ENCODE measurements around the gene NUP205.

The NUP205 gene

DNA sequence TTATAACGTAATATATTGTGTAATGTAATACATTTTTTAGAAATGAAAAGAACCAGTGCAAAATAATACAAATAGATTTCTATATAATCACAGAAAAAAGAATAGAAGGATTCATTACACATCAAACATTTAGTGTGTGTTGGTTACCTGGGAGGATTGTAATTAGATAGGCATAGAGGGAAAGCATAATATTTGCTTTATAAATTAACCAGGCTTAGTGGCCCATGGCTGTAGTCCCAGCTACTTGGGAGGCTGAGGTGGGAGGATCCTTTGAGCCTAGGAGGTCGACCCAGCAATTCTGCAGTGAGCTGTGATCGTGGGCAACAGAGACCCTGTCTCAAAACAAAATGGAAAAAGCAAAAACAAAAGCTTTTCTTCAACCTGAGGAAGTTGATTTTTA is 42.9 kb upstream of the NUP205 start:
- Histone ChIP-seq H3K4me3 (ENCODE audit: insufficient read length, low read depth) (no peak overlapping the region), H3K36me3 (ENCODE audit: insufficient read depth, insufficient read length, low read length) (no peaks in the 10 kb centered on the region), H3K27me3 (ENCODE audit: insufficient read depth, insufficient read length) (peaks cover 4% of the 10 kb centered on the region), H3K4me1 (ENCODE audit: insufficient read depth, insufficient read length) (no peaks in the 10 kb centered on the region), H3K9me3 (ENCODE audit: insufficient read depth, low read length) (no peaks in the 10 kb centered on the region), H3K9ac (ENCODE audit: insufficient read length, low read depth) (no peak overlapping the region)
- DNase-seq (ENCODE audit: low read depth, low spot score): no peak
- TF ChIP-seq YY1 (IDR thresholded peaks at IDR 0.05; ENCODE audit: insufficient read depth, insufficient read length) (no peak), SUZ12 (IDR thresholded peaks at IDR 0.05; ENCODE audit: extremely low read depth, insufficient read depth, insufficient read length) (no peak), ZNF274 (IDR thresholded peaks at IDR 0.05; ENCODE audit: low read depth, low read length) (no peak)

DNA sequence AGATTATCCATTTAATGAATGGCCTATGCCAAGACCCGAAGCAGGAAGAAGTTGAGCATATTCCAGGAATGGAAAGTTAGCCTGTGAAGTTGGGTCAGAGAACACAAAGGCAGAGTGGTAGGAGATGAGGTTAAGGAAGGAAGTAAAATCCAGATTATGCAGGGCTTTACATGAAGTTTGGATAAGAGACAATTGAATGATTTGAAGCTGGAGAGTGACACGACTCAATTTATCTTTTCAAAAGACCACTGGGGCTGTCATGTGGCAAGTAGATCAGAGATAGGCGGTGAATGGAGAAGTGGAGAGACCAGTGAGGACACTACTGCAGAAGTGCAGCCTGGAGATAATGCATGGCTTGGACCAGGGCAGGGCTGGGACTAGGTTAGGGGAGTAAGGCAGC is 40.7 kb upstream of the NUP205 start:
- no peaks in the 10 kb centered on the region for H3K27me3 ChIP-seq (ENCODE audit: insufficient read depth, insufficient read length)
- no peaks in the 10 kb centered on the region for H3K4me1 ChIP-seq (ENCODE audit: insufficient read depth, insufficient read length)
- no peak overlapping the region for H3K4me3 ChIP-seq (ENCODE audit: insufficient read length, low read depth)
- no peaks in the 10 kb centered on the region for H3K36me3 ChIP-seq (ENCODE audit: insufficient read depth, insufficient read length, low read length)
- H3K9ac ChIP-seq (ENCODE audit: insufficient read length, low read depth): no peak overlapping the region
- TF ChIP-seq SUZ12 (IDR thresholded peaks at IDR 0.05; ENCODE audit: extremely low read depth, insufficient read depth, insufficient read length) (no peak), ZNF274 (IDR thresholded peaks at IDR 0.05; ENCODE audit: low read depth, low read length) (no peak), YY1 (IDR thresholded peaks at IDR 0.05; ENCODE audit: insufficient read depth, insufficient read length) (no peak)
- no peak for DNase-seq (ENCODE audit: low read depth, low spot score)
- H3K9me3 ChIP-seq (ENCODE audit: insufficient read depth, low read length): no peaks in the 10 kb centered on the region

DNA sequence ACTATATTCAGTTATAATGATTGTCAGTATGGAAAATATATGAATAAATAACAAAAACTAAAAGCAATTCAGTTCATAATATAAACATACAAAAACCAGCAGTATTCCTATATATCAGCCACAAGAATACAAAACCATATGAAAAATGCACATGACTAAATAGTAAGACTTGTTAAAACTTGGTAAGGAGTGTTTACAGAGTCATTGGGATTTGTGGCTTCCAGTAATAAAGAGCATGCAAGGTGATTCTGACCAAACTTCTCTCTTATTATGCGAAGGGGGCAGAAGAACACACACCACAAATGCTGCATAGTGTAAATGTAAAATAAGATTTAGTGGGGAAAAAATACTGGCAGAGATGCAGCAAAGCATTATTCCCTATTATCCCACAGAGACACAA is 39.0 kb upstream of the NUP205 start:
- no peaks in the 10 kb centered on the region for H3K9me3 ChIP-seq (ENCODE audit: insufficient read depth, low read length)
- H3K27me3 ChIP-seq (ENCODE audit: insufficient read depth, insufficient read length): no peaks in the 10 kb centered on the region
- no peaks in the 10 kb centered on the region for H3K4me1 ChIP-seq (ENCODE audit: insufficient read depth, insufficient read length)
- H3K36me3 ChIP-seq (ENCODE audit: insufficient read depth, insufficient read length, low read length): no peaks in the 10 kb centered on the region
- H3K4me3 ChIP-seq (ENCODE audit: insufficient read length, low read depth): no peak overlapping the region
- no peak overlapping the region for H3K9ac ChIP-seq (ENCODE audit: insufficient read length, low read depth)
- TF ChIP-seq SUZ12 (IDR thresholded peaks at IDR 0.05; ENCODE audit: extremely low read depth, insufficient read depth, insufficient read length) (no peak), YY1 (IDR thresholded peaks at IDR 0.05; ENCODE audit: insufficient read depth, insufficient read length) (no peak), ZNF274 (IDR thresholded peaks at IDR 0.05; ENCODE audit: low read depth, low read length) (no peak)
- DNase-seq (ENCODE audit: low read depth, low spot score): no peak

DNA sequence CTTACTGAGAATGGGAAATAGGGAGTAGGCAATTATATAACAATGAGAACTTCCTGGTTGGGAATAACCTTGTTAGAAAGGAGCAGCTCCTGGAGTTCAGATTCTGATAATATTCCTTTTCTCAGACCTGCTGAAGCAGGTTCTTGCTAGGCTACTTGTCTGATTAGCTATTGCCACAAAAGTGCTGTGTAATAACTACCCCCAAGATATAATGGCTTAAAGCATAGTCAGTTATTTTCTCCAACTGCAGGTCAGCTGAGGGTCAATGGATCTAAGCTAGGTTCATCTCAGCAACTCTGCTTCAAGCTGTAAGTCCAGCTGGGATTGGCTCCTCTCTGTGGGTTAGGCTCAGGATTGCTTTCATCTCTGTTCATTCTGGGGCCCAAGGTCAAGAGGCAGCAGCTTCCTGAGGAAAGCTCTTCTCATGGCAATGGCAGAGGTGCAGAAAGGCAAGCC is 38.5 kb upstream of the NUP205 start:
- Histone ChIP-seq H3K4me1 (ENCODE audit: insufficient read depth, insufficient read length) (no peaks in the 10 kb centered on the region), H3K9ac (ENCODE audit: insufficient read length, low read depth) (no peak overlapping the region), H3K36me3 (ENCODE audit: insufficient read depth, insufficient read length, low read length) (no peaks in the 10 kb centered on the region), H3K4me3 (ENCODE audit: insufficient read length, low read depth) (no peak overlapping the region), H3K27me3 (ENCODE audit: insufficient read depth, insufficient read length) (no peaks in the 10 kb centered on the region), H3K9me3 (ENCODE audit: insufficient read depth, low read length) (no peaks in the 10 kb centered on the region)
- TF ChIP-seq SUZ12 (IDR thresholded peaks at IDR 0.05; ENCODE audit: extremely low read depth, insufficient read depth, insufficient read length): no peak
- no peak for TF ChIP-seq YY1 (IDR thresholded peaks at IDR 0.05; ENCODE audit: insufficient read depth, insufficient read length)
- no peak for TF ChIP-seq ZNF274 (IDR thresholded peaks at IDR 0.05; ENCODE audit: low read depth, low read length)
- no peak for DNase-seq (ENCODE audit: low read depth, low spot score)

DNA sequence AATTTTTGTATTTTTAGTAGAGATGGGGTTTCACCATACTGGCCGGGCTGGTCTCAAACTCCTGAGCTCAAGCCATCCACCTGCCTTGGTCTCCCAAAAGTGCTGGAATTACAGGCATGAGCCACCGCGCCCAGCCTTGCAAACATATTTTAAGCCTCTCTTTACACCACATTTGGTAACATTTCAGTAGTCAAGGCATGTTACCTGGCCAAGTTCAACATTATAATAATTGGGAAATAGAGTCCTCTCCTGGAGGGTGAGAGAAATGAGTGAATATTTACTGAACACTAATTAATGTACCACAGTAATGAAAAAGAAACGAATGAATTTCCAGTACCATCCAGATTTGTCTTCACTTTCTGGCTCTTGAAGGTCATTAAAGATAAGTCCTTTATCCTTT is 37.8 kb upstream of the NUP205 start:
- no peak for DNase-seq (ENCODE audit: low read depth, low spot score)

DNA sequence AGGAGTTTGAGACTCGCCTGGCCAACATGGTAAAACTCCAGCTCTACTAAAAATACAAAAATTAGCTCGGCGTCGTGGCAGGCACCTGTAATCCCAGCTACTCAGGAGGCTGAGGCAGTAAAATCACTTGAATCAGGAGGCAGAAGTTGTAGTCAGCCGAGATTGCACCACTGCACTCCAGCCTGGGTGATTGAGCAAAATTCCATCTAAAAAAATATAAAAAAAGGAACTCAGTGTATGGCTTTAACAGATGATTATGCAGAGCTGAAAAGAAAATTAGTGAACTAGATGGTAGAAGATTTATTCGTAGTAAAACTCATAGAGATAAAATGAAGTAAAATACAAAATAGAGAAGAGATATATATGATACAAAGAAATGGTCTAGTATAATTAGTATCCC is 35.2 kb upstream of the NUP205 start:
- Histone ChIP-seq H3K4me1 (ENCODE audit: insufficient read depth, insufficient read length) (no peaks in the 10 kb centered on the region), H3K9me3 (ENCODE audit: insufficient read depth, low read length) (no peaks in the 10 kb centered on the region), H3K27me3 (ENCODE audit: insufficient read depth, insufficient read length) (no peaks in the 10 kb centered on the region), H3K36me3 (ENCODE audit: insufficient read depth, insufficient read length, low read length) (no peaks in the 10 kb centered on the region), H3K4me3 (ENCODE audit: insufficient read length, low read depth) (no peak overlapping the region), H3K9ac (ENCODE audit: insufficient read length, low read depth) (no peak overlapping the region)
- no peak for DNase-seq (ENCODE audit: low read depth, low spot score)
- no peak for TF ChIP-seq SUZ12 (IDR thresholded peaks at IDR 0.05; ENCODE audit: extremely low read depth, insufficient read depth, insufficient read length)
- TF ChIP-seq ZNF274 (IDR thresholded peaks at IDR 0.05; ENCODE audit: low read depth, low read length): no peak
- TF ChIP-seq YY1 (IDR thresholded peaks at IDR 0.05; ENCODE audit: insufficient read depth, insufficient read length): no peak

More for the DNA sequence above, 37.8 kb upstream of the NUP205 start:
- no peak for TF ChIP-seq YY1 (IDR thresholded peaks at IDR 0.05; ENCODE audit: insufficient read depth, insufficient read length)
- TF ChIP-seq SUZ12 (IDR thresholded peaks at IDR 0.05; ENCODE audit: extremely low read depth, insufficient read depth, insufficient read length): no peak
- no peak overlapping the region for H3K9ac ChIP-seq (ENCODE audit: insufficient read length, low read depth)
- H3K27me3 ChIP-seq (ENCODE audit: insufficient read depth, insufficient read length): no peaks in the 10 kb centered on the region
- H3K4me3 ChIP-seq (ENCODE audit: insufficient read length, low read depth): no peak overlapping the region
- H3K36me3 ChIP-seq (ENCODE audit: insufficient read depth, insufficient read length, low read length): no peaks in the 10 kb centered on the region
- H3K9me3 ChIP-seq (ENCODE audit: insufficient read depth, low read length): no peaks in the 10 kb centered on the region
- no peaks in the 10 kb centered on the region for H3K4me1 ChIP-seq (ENCODE audit: insufficient read depth, insufficient read length)

DNA sequence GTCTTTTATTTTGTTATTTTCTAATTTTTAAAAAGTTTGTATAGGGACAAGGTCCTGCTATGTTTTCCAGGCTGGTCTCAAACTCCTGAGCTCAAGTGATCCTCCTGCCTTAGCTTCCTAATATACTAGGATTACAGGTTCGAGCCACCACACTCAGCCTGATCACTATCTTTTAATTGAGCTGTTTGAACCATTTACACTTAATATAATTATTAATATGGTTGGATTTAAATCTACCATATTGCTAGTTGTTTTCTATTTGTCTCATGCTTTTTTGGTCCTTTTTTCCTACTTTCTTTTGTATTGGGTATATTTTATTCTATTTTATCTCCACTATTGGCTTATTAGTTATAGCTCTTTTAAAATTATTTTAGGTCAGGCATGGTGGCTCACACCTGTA is 34.6 kb upstream of the NUP205 start:
- TF ChIP-seq ZNF274 (IDR thresholded peaks at IDR 0.05; ENCODE audit: low read depth, low read length) (no peak), SUZ12 (IDR thresholded peaks at IDR 0.05; ENCODE audit: extremely low read depth, insufficient read depth, insufficient read length) (no peak), YY1 (IDR thresholded peaks at IDR 0.05; ENCODE audit: insufficient read depth, insufficient read length) (no peak)
- Histone ChIP-seq H3K4me1 (ENCODE audit: insufficient read depth, insufficient read length) (no peaks in the 10 kb centered on the region), H3K4me3 (ENCODE audit: insufficient read length, low read depth) (no peak overlapping the region), H3K36me3 (ENCODE audit: insufficient read depth, insufficient read length, low read length) (no peaks in the 10 kb centered on the region), H3K27me3 (ENCODE audit: insufficient read depth, insufficient read length) (no peaks in the 10 kb centered on the region), H3K9ac (ENCODE audit: insufficient read length, low read depth) (no peak overlapping the region), H3K9me3 (ENCODE audit: insufficient read depth, low read length) (no peaks in the 10 kb centered on the region)
- DNase-seq (ENCODE audit: low read depth, low spot score): no peak

DNA sequence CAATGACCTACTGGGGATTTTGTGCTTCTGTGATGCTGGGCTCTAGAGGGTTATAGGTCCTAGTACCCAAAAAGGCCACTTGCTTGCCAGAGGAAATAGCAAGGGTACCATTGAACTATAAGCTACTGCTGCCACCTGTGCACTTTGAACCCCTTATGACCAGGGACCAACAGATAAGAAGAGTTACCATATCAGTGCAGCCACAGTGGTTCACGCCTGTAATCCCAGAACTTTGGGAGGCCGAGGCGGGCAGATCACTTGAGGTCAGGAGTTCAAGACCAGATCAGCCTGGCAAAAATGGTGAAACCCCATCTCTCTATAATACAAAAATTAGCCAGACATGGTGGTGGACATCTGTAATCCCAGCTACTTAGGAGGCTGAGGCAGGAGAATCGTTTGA is 32.3 kb upstream of the NUP205 start:
- H3K9ac ChIP-seq (ENCODE audit: insufficient read length, low read depth): no peak overlapping the region
- no peaks in the 10 kb centered on the region for H3K27me3 ChIP-seq (ENCODE audit: insufficient read depth, insufficient read length)
- no peaks in the 10 kb centered on the region for H3K4me1 ChIP-seq (ENCODE audit: insufficient read depth, insufficient read length)
- no peaks in the 10 kb centered on the region for H3K36me3 ChIP-seq (ENCODE audit: insufficient read depth, insufficient read length, low read length)
- no peak for TF ChIP-seq SUZ12 (IDR thresholded peaks at IDR 0.05; ENCODE audit: extremely low read depth, insufficient read depth, insufficient read length)
- TF ChIP-seq YY1 (IDR thresholded peaks at IDR 0.05; ENCODE audit: insufficient read depth, insufficient read length): no peak
- TF ChIP-seq ZNF274 (IDR thresholded peaks at IDR 0.05; ENCODE audit: low read depth, low read length): no peak
- no peak overlapping the region for H3K4me3 ChIP-seq (ENCODE audit: insufficient read length, low read depth)
- H3K9me3 ChIP-seq (ENCODE audit: insufficient read depth, low read length): no peaks in the 10 kb centered on the region
- DNase-seq (ENCODE audit: low read depth, low spot score): no peak
